Mammary epithelial cell (primary cell): ENCODE data around the gene CACNA1D.

Experiments
- EZH2 ChIP-seq: IDR thresholded peaks from 2 replicates; pipeline ENCODE4 v1.6.1; 2012; ENCODE audit warnings: low read length, inconsistent platforms, borderline replicate concordance
- TF ChIP-seq, protein P1 (sequence below), 2 donors: IDR thresholded peaks in 1 of 2; conservative IDR thresholded peaks in 1 of 2; 2 replicates each; pipeline ENCODE4 v1.5.1; 2011 to 2012; ENCODE audit warnings: inconsistent platforms in 2 of 2, low read length in 2 of 2, mild to moderate bottlenecking in 2 of 2, control low read depth in 1 of 2, low read depth in 1 of 2; ENCODE audit not compliant: insufficient read depth in 1 of 2; ENCODE audit errors: extremely low read depth in 1 of 2

- TF ChIP-seq, protein P1, sequence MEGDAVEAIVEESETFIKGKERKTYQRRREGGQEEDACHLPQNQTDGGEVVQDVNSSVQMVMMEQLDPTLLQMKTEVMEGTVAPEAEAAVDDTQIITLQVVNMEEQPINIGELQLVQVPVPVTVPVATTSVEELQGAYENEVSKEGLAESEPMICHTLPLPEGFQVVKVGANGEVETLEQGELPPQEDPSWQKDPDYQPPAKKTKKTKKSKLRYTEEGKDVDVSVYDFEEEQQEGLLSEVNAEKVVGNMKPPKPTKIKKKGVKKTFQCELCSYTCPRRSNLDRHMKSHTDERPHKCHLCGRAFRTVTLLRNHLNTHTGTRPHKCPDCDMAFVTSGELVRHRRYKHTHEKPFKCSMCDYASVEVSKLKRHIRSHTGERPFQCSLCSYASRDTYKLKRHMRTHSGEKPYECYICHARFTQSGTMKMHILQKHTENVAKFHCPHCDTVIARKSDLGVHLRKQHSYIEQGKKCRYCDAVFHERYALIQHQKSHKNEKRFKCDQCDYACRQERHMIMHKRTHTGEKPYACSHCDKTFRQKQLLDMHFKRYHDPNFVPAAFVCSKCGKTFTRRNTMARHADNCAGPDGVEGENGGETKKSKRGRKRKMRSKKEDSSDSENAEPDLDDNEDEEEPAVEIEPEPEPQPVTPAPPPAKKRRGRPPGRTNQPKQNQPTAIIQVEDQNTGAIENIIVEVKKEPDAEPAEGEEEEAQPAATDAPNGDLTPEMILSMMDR (conservative IDR thresholded peaks at IDR 0.05 in 1 of 2, IDR thresholded peaks at IDR 0.05 in 1 of 2; ENCODE audit: extremely low read depth in 1 of 2, insufficient read depth in 1 of 2, low read depth in 1 of 2, low read length in 2 of 2) = no peak
- TF ChIP-seq EZH2 = no peak
Observed at GRCh38 chr3:53768478-53769459, 274.4 kb downstream of the CACNA1D start.
